Activated T-helper 1 cell treated with anti-CD3 and anti-CD28 coated beads, Interleukin-2, amount 50 U/mL, for 16 hours (primary cell): ENCODE results near the gene P4HB.

Experiments used
- DNase-seq, 2 donors: peaks; one replicate each; pipeline ENCODE4 v3.0.0-alpha.2; 2020; ENCODE audit warnings: low read depth in 1 of 2, low spot score in 1 of 2

Gene P4HB

DNA sequence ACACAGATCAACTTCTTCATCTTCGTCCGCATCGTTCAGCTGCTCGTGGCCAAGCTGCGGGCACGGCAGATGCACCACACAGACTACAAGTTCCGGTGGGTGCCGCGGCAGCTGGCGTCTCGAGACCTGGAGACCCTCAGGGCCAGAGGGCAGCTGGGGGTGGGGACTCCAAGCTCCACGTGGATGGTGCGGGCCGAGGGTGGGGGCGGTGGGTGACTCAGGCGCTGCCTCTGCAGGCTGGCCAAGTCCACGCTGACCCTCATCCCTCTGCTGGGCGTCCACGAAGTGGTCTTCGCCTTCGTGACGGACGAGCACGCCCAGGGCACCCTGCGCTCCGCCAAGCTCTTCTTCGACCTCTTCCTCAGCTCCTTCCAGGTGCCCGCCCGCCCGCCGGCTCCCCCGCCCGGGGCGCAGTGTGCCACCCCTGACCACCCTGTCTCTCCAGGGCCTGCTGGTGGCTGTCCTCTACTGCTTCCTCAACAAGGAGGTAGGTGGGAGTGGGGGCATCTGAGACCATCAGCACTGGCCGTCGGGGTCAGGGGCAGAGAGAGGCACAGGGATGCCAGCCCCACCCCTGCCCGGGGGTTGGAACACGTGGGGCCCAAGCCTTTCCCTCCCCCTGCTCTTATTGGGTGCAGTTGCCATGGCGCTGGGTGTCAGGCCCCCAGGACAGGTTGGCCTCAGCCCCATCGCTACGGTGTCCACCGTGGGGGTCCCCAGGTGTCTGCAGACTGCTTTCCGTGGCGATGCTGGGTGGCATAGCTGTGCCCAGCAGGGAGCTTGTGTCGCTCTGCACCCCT, 47.6 kb downstream of the P4HB start:
- no peak for DNase-seq

DNA sequence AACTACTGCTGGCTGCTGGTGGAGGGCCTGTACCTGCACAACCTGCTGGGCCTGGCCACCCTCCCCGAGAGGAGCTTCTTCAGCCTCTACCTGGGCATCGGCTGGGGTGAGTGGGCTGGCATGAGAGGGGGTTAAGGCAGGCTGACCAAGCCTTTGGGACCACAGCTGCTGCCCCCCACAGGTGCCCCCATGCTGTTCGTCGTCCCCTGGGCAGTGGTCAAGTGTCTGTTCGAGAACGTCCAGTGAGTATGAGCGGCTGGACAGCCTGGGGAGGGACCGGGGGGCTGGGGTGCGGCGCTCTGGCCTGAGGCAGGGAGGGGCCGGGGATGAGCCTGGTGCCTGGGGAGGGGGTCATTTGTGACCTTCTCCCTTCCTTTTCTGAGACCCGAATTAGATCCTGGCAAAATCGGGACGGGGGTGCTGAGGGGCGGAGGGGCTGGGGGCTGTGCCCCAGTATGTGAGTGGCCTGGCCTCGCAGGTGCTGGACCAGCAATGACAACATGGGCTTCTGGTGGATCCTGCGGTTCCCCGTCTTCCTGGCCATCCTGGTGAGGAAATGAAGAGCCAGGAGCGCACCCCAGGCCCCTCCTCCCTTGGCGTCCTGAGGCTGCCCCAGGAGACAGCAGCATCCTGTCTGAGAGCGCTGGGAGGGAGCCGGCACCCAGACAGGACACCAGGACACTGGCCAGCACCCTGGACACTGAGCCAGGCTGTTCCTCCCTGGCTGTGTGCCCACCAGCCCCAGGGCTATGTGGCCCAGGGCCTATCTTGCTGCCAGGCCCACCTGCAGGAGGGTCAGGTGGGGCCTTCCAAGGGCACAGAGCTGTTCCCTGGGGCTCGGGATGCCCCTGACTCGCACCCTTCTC, 48.4 kb downstream of the P4HB start:
- DNase-seq, result no peak

DNA sequence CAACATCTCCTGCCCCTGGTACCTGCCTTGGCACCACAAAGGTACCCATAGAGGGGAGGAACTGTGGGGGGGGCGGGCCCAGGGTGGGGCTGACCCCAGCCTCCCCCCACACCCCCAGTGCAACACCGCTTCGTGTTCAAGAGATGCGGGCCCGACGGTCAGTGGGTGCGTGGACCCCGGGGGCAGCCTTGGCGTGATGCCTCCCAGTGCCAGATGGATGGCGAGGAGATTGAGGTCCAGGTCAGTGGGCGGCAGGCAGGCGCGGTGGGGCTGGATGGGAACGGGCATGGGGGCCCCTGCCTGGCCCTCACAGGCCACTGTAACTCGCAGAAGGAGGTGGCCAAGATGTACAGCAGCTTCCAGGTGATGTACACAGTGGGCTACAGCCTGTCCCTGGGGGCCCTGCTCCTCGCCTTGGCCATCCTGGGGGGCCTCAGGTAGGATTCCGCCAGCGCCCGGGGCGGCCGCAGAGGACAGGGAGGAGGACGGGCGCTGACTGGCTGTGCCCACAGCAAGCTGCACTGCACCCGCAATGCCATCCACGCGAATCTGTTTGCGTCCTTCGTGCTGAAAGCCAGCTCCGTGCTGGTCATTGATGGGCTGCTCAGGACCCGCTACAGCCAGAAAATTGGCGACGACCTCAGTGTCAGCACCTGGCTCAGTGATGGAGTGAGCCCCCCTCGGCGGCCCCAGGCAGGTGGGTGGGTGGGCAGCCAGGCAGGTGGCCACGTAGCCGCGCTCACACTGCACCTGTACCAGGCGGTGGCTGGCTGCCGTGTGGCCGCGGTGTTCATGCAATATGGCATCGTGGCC, 49.2 kb downstream of the P4HB start:
- DNase-seq, result no peak

DNA sequence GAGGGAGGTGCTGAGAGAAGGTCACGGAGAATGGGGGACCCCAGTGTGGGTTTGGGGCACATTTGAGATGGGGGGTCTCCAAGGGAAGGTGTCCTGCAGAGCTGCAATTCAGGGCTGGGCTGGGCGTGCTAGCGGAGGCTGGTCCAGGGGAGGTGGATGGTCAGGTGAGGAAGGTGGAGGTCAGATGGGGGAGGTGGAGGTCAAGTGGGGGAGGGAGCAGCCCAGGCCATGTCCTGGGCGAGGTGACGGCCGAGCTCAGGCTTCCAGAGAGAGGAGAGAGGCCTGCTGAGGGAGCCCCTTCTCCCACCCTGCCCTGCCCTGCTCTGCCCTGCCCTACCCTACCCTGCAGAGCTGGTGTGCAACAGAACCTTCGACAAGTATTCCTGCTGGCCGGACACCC, 49.9 kb downstream of the P4HB start:
- no peak for DNase-seq

DNA sequence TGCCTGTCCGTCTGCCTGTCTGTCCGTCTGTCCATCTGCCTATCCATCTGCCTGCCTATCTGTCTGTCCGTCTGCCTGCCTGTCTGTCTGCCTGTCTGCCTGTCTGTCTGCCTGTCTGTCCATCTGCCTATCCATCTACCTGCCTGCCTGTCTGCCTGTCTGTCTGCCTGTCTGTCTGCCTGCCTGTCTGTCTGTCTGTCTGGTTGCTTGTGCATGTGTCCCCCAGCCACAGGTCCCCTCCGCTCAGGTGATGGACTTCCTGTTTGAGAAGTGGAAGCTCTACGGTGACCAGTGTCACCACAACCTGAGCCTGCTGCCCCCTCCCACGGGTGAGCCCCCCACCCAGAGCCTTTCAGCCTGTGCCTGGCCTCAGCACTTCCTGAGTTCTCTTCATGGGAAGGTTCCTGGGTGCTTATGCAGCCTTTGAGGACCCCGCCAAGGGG, 50.8 kb downstream of the P4HB start:
- no peak for DNase-seq

DNA sequence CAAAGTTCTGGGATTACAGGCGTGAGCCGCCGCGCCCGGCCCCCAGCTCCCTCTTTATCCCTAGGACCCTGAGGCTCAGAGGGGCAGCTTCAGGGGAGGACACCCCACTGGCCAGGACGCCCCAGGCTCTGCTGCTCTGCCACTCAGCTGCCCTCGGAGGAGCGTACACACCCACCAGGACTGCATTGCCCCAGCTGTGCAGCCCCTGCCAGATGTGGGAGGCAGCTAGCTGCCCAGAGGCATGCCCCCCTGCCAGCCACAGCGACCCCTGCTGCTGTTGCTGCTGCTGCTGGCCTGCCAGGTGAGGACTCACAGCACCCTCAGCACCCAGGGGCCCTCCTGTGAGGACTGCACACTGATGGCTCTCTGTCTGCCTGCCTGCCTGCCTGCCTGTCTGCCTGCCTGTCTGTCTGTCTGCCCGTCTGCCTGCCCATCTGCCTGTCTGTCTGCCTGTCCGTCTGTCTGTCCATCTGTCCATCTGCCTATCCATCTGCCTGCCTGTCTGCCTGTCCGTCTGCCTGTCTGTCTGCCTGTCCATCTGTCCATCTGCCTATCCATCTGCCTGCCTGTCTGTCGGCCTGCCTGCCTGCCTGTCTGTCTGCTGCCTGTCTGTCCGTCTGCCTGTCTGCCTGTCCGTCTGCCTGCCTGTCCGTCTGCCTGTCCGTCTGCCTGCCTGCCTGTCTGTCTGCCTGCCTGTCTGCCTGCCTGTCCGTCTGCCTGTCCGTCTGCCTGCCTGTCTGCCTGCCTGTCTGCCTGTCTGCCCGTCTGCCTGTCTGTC, 51.4 kb downstream of the P4HB start:
- DNase-seq, result no peak

DNA sequence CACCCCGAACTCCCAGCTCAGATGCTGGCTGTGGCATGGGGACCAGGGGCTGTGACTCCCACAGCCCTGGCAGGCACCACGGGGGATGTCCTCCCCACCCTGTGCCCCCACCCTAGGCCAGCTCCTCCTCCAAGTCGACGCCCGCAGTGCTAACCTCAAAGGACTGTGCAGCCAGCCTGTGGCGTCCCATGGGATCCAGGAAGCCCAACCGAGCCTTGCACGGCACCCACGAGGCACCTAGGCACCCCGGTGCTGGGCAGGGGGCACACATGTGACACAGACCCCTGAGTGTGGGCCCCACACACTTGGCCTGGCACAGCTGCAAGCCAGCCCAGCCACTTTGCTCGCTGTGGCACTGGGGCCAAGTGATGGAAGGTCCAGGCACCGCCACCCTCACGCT, 52.5 kb downstream of the P4HB start:
- DNase-seq, result no peak

DNA sequence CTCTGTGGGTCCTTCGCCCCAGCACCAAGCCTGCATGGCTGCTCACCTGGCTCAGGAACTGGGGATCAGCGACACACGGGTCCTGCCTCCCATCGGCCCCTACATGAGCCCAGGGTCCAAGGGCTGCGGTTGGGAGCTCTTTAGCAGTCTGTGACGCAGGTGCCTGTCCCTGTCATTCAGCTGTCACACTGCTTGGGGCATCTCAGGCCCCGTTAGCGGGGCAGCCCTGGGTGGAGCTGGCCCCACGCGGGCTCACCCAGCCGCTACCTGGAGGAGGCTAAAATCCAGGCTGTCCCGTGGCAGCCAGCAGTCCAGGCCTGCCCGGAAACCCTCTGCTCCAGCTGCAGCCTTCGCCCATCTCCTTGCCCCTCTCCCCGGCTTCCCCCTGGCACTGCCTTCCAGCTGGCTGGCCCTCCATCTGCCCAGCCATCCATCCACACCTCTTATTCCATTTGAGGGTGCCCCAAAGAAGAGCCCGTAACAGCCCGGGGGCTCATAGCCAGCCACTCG, 53.1 kb downstream of the P4HB start:
- DNase-seq, result no peak

DNA sequence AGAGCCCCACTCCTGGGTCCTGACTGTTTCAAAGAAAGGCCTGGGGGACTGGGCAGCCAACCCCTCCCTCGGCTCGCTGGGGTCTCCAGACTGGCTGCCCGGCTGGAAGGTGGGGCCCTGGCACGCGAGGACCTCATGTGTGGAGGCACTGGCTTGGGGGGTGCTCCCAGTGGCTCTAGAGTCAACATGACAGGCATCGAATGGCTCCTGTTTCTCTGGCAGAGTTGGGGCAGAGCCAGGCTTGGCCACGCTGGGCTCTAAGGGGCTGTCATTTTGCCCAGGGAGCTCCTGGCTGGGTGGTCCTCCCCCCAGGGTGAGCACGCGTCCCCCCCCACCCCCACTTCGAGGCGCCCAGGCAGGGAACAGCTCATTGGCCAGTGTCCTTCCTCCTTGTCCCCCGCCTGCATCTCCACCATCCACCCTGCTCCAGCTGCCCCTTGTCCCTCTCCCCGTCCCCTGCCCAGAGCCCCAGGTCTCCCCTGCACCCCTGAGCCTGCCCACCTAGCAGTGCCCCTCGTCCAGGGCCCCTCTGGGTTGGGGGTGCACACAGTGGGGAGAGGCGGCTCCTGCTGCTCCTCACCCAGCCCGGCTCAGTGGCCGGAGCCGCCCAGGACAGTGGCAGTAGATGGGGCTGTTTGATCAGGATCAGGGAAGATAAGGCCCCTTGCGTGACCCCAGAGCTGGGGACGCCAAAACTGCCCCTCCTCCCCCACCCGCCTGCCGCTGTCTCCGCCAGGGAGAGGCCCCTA, 53.7 kb downstream of the P4HB start:
- no peak for DNase-seq

DNA sequence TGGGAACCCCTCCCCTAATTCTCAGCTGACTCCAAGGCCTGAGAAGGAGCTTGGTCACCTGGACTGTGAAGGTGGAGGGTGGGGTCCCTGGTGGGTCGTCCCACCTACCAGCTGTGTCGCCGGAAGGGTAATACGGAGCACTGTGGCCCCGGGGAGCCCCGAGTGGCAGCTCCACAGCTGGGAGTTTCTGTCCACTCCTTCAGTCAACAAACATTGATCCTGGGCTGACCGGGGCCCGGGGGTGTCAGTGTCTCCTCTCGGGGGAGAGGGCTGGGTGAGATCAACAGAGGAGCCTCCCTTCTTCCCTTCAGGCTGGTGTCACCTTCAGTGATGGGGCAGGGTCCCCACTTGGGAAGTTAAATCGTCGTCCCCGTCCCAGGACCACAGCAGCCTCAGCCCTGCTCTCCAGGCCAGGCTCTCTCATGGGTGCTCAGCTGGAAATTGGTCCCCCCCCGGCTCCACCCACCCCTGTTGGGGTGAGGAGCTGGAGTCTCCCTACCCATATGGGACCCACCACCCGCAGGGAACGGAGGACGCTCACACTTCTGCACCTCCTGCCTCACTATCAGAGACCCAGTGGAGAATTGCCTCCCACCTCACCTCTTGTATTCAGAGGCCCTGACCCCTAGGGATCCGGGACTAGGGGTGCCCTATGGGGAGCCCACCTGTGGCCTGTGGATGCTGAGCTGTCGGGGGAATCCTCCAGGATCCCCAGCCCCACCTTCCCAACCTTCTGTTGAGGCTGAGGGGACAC, 54.5 kb downstream of the P4HB start:
- DNase-seq, result no peak

GRCh38 chr17:81804559-81805399, 55.6 kb downstream of the P4HB start:
- no peak for DNase-seq

DNA sequence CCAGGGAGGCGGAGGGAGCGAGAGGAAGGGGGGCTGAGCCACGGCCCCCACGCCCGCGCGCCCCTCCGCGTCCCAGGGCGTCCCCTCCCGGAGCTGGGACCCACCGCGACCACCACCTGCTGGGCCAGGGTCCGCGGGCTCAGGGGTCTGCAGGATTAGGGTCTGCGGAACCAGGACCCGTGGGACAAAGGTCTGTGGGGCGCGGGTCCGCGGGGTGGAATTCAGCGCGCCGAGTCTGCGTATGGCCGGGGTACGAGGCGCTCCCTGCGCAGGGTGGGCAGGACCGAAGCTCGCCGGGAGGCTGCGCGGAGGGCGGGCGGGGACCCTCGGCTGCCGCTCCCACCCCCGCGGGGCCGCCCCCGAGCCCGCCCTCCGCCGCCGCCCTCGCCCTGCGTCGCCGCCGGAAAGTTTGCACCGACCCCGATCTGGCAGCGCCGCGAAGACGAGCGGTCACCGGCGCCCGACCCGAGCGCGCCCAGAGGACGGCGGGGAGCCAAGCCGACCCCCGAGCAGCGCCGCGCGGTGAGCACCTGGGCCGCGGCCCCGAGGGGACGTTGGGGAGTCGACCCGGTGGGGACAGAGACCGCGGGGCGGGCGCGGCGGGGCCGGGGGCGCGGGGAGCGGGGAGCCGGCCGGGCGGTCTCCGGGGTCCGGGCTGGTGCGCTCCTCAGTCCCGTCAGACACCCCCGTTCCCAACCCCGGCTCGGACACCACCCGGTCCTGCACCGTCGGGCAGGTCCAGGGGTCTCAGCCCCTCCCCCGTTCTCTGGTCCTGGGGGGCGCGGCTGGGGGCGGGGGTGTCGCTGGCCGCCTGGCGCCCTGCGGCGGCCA, 56.4 kb downstream of the P4HB start, which contains the start of gene GCGR:
Gene GCGR, plus strand, starts transcription at position 423 of the 831 bp plus-strand sequence. CDS start 4,869 bp downstream, outside the sequence.
- DNase-seq, result no peak

DNA sequence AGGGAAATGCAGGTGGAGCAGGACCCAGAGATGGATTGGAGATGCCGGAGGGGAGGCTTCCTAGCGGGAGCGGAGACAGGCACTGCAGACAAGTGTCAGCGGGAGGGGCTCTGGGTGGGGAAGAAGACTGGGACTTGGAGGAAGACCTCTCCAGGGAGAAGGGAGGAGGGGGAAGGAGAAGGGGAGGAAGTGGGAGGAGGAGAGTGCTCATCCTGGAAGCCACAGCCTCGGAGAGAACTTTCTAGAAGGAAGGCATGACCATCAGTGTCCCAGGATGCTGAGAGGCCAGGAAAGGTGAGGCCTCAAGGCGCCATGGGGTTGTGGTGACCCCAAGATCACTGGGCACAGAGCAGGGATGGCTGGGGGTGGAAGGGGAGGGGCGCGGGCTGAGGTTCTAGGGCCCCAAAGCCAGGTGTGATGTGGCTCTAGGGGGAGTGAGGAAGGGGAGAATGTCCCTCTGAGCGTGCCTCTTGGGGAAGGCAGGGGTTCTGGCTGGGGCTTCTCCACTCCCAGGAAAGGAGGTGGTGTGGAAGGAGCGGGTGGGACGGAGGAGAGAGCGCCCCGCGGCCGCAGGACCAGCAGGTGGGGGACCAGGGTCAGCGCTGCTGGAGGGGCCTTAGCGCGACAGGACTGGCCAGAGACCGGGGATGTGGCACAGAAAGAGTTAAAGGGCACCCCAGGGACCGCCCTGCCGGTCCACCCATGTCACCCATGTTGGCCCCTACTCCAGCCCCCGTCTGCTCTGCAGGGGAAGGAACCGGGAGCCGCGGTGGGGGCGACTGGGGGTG, 57.3 kb downstream of the P4HB start:
- no peak for DNase-seq

DNA sequence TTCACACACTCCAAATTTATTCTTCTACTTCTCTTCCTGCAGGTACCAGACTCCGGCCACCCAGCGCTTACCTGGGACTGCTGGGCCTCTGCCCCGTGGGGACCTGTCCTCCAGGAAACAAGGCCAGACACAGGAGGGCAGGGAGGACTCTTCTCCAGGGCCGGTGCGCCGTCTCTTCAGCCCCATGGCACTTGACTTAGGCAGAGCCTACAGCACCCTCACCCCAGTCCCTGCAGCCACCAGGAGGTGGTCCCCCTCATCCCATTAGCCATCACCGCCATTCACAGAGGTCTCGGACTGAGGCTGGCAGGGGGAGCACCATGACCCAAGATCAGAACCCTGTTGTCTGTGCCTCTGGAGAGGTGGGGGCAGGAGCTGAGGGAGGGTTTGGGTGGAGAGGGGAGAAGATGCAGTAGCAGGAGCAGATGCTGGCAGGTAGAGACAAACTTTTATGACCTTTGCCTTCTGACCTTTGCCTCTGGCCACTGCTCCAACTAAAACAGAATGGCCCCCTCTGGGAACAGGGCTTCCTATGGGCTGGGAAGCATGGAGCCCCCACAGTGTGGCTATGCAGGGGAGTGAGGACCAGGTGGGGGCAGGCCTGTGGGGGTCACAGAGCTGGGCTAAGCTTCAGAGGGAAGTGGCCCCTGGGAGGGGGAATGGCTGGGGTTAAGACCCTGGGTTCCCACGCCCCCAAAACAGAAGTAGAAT, 58.1 kb downstream of the P4HB start:
- no peak for DNase-seq

- no peak for DNase-seq
These were observed 59.0 kb downstream of the P4HB start for GRCh38 chr17:81801327-81801726.

DNA sequence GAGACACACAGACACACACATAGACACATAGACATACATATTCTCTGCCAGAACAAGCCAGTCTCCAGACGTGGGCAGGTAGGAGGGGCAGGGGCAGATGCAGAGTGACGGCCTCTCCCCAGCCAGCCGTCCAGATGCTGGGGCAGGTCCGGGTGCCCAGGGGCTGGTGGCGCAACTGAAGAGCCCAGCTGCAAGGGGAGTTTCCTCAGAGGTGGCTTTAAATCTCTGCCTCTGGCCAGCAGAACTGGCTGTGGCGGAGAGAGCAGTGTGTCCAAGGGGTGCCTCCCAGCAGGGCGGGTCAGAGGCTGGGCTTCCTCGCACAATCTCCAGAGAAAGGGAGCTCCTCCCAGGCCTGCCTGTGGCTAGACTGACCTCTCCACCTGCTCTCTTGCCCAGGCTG, 65.8 kb downstream of the P4HB start:
- DNase-seq, result no peak
